IPS-15b (cell line): ENCODE results near the gene PNMT.

Source experiments
- H3K27me3 ChIP-seq: one replicate; pipeline ENCODE4 v1.6.1; 2013; ENCODE audit warnings: low read length; ENCODE audit not compliant: control insufficient read depth, insufficient read depth
- H3K36me3 ChIP-seq: one replicate; pipeline ENCODE4 v1.6.1; 2013; ENCODE audit warnings: low read length; ENCODE audit not compliant: control insufficient read depth, insufficient read depth
- H3K4me1 ChIP-seq: one replicate; pipeline ENCODE4 v1.6.1; 2013; ENCODE audit warnings: mild to moderate bottlenecking, low read length; ENCODE audit not compliant: control insufficient read depth, insufficient read depth
- H3K4me3 ChIP-seq: one replicate; pipeline ENCODE4 v1.5.1; 2013; ENCODE audit warnings: low read depth, low read length
- H3K9ac ChIP-seq: one replicate; pipeline ENCODE4 v1.6.1; 2013; ENCODE audit warnings: low read depth, mild to moderate bottlenecking, low read length
- H3K9me3 ChIP-seq: one replicate; pipeline ENCODE4 v1.6.1; 2013; ENCODE audit warnings: mild to moderate bottlenecking, low read length; ENCODE audit not compliant: control insufficient read depth, insufficient read depth

Gene PNMT

GRCh38 chr17:39676198-39676819 lies 8.1 kb downstream of the PNMT start:
- no peaks in the 10 kb centered on the region for H3K9me3 ChIP-seq
- no peak overlapping the region for H3K4me3 ChIP-seq
- H3K36me3 ChIP-seq: peaks cover 11% of the 10 kb centered on the region
- no peaks in the 10 kb centered on the region for H3K27me3 ChIP-seq
- no peak overlapping the region for H3K9ac ChIP-seq
- peaks cover 4% of the 10 kb centered on the region for H3K4me1 ChIP-seq

DNA sequence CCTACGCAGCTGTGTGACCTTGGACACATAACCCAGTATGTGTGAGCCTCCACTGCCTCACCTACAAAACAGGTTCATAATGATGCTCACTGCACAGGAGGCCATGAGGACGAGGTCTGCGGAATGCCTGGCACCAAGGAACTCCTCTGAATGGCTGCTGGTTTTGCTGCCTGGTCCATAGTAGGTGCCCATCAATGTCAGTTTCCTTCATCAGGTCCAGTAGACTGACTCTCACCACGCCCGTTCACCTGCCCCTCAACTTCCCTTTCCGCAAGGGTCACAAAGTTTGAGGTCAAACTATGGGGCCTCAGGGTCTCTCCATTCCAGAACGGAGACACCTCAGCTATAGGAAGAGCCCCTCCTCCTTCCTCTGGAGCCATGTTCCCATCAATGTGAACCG lies 8.8 kb downstream of the PNMT start:
- H3K36me3 ChIP-seq: peaks cover 11% of the 10 kb centered on the region
- H3K4me1 ChIP-seq: no peaks in the 10 kb centered on the region
- no peak overlapping the region for H3K9ac ChIP-seq

DNA sequence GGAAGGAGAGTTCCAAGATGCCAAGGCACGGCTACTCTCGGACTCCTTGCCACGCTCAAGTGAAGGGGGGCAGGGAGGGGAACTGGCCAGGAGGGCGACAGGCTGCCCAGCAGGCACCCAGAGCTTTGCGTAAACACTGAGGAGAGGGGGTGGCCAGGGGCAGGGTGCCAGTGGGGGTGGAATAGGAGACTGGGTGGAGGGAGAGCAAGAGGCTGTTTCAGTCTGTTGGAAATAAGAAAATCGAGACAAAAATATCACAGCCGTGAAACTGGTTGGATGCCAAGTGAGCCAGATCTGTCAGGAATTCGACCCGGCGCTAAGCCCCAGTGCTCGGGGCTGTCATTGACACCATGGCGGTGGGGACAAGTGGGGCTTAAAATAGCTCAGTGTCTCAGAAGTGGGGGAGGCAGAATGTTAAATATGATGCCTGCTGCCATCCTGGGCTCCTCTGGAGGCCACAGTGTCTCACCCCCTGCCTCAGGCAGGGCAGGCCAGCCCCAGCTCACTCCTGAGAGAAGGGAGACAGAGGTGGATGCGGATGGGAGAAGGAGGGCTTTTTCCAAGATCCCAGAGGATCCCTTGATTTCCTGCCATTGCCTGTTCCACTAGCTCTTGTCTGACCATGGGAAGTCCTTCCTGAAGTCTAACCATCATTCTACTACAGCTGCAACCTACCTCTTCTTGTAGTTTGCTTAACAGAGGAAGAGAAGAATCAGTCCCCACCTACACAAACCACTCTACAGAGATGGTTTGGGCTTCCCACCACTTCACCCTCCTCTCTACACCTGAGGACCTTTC lies 9.5 kb downstream of the PNMT start:
- peaks cover 11% of the 10 kb centered on the region for H3K36me3 ChIP-seq
- no peaks in the 10 kb centered on the region for H3K27me3 ChIP-seq
- no peaks in the 10 kb centered on the region for H3K9me3 ChIP-seq
- no peak overlapping the region for H3K9ac ChIP-seq
- no peak overlapping the region for H3K4me3 ChIP-seq
- H3K4me1 ChIP-seq: no peaks in the 10 kb centered on the region

More for the DNA sequence above, 8.8 kb downstream of the PNMT start:
- no peak overlapping the region for H3K4me3 ChIP-seq
- H3K27me3 ChIP-seq: no peaks in the 10 kb centered on the region
- no peaks in the 10 kb centered on the region for H3K9me3 ChIP-seq

DNA sequence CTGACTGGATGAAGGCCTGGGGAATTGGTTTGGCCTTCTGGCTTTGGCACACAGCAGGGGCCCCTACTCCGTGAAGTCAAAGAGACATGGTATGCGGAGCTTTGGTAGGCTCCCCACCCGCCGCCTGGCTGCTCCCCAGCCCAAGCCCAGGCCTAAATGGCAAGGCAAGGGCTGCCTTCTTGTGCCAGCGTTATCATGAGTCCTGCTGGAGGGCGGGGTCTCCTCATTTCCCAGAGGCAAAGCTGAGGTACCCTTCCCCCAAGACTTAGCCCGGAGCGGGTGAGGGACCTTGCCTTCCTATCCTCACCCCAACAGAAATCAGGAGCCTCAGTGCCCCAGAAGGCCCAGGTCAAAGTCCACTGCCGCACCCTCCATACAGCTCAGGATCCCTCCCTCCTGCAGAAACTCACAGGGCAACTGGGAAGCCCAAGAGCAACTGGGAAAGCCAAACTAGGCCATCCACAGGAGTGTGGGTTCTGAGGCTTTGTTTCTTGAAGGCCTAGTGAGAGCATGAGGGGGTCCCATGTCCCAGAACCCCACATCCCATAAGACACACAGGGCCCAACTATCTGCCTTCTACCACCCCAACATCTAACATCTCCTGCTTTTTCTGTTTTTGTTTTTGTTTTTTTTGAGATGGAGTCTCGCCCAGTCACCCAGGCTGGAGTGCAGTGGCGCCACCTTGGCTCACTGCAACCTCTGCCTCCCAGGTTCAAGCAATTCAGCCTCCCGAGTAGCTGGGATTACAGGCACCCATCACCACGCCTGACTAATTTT lies 10.3 kb downstream of the PNMT start:
- H3K36me3 ChIP-seq: peaks cover 11% of the 10 kb centered on the region
- H3K9ac ChIP-seq: no peak overlapping the region
- no peaks in the 10 kb centered on the region for H3K27me3 ChIP-seq
- no peaks in the 10 kb centered on the region for H3K9me3 ChIP-seq
- no peak overlapping the region for H3K4me3 ChIP-seq
- no peaks in the 10 kb centered on the region for H3K4me1 ChIP-seq

GRCh38 chr17:39679521-39680192 lies 11.4 kb downstream of the PNMT start:
- Histone ChIP-seq H3K36me3 (peaks cover 11% of the 10 kb centered on the region), H3K9ac (no peak overlapping the region), H3K27me3 (no peaks in the 10 kb centered on the region), H3K4me1 (no peaks in the 10 kb centered on the region), H3K9me3 (no peaks in the 10 kb centered on the region), H3K4me3 (no peak overlapping the region)

- H3K4me1 ChIP-seq: peaks cover 8% of the 10 kb centered on the region
- peaks cover 5% of the 10 kb centered on the region for H3K36me3 ChIP-seq
- H3K27me3 ChIP-seq: no peaks in the 10 kb centered on the region
- no peaks in the 10 kb centered on the region for H3K9me3 ChIP-seq
- H3K4me3 ChIP-seq: no peak overlapping the region
- H3K9ac ChIP-seq: no peak overlapping the region
These were observed 15.2 kb downstream of the PNMT start for GRCh38 chr17:39683295-39683939.

DNA sequence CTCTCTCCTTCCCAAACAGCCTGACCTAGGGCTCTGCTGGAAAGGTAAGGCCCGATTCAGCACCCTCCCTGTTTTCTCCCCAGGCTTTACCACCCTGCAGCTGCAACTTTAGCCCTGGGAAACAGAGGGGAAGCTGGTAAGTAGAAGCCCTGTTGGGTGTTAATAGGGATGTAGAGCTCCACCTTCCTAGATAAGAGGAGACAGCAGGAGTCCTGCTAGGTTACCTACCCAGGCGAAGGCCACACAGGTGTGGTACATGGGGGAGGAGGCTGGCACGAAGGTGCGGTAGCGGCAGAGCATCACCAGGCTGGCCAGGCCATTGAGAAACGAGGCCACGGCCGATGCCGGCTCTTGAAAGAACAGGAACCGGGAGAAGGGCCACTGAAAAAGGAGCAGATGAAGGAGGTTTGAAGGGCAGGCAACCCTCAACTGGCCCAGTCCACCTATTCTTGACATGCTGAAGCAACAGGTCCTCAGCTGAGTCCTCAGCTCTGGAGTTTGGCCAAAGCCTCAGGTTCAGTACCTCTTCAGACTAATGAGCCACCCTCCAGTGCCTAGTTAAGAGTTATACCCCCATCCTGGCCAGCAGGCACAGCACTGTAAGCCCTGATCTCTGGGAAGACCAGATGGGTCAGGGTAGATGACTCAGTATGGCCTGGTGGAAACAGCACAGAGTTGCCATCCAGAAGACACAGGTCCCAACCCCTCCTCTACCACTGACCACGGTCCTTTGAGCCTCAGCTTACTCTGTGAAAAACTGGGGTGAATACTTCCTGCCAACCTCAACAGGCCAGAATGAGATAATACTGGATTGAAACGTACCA lies 16.3 kb downstream of the PNMT start:
- no peaks in the 10 kb centered on the region for H3K27me3 ChIP-seq
- H3K9me3 ChIP-seq: no peaks in the 10 kb centered on the region
- peaks cover 1% of the 10 kb centered on the region for H3K36me3 ChIP-seq
- H3K9ac ChIP-seq: no peak overlapping the region
- H3K4me1 ChIP-seq: peaks cover 8% of the 10 kb centered on the region
- H3K4me3 ChIP-seq: no peak overlapping the region

GRCh38 chr17:39687101-39687545 lies 18.9 kb downstream of the PNMT start:
- H3K36me3 ChIP-seq: no peaks in the 10 kb centered on the region
- H3K9ac ChIP-seq: no peak overlapping the region
- no peaks in the 10 kb centered on the region for H3K27me3 ChIP-seq
- no peaks in the 10 kb centered on the region for H3K9me3 ChIP-seq
- H3K4me3 ChIP-seq: peak overlapping the region; percentile 87
- peaks cover 11% of the 10 kb centered on the region for H3K4me1 ChIP-seq

GRCh38 chr17:39687546-39688474 lies 19.6 kb downstream of the PNMT start, which contains the start of gene PGAP3:
PGAP3 (minus strand) TSS chr17:39688057; CDS start chr17:39688014, 43 bp downstream.
- peaks cover 11% of the 10 kb centered on the region for H3K4me1 ChIP-seq
- peak within 1 kb of the TSS; percentile 87 for H3K4me3 ChIP-seq
- H3K27me3 ChIP-seq: no peaks in the 10 kb centered on the region
- H3K36me3 ChIP-seq: no peaks in the 10 kb centered on the region
- peak within 1 kb of the TSS; percentile 94 for H3K9ac ChIP-seq
- no peaks in the 10 kb centered on the region for H3K9me3 ChIP-seq

DNA sequence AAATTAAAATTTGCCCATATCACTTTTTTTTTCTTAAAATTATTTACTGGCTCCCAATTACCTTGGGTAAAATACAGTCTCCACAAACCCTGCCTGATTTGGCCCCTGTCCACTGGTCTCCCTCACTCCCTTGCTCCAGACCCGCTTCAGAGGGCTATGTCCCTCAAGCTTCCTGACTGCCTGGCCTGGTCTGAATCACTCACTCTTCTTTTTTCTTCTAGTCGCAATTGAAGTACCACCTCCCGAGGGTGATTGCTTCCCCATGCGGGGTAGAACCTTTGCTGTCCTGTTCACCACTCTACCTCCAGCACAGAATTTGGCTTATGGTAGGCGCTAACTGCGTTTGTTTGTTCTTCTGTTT lies 20.2 kb downstream of the PNMT start:
- Histone ChIP-seq H3K9me3 (no peaks in the 10 kb centered on the region), H3K4me3 (peak overlapping the region; percentile 87), H3K36me3 (no peaks in the 10 kb centered on the region), H3K4me1 (peaks cover 11% of the 10 kb centered on the region), H3K27me3 (no peaks in the 10 kb centered on the region), H3K9ac (peak overlapping the region; percentile 94)
